ENCODE results near the gene CYP27B1. TPM values are rescaled to one million over a fixed set of nuclear protein-coding genes. Genes with fewer than 3 reads are reported as not detected.

Gene CYP27B1
- total and polyA plus RNA-seq, 10 of the 15 experiments (the other 5 are each of a cell fraction or from before 2014, with no cell fraction given): 0.10 to 2.7 (median 1.1) TPM

- no peak for TF ChIP-seq CUX1 (IDR thresholded peaks at IDR 0.05; ENCODE audit: insufficient replicate concordance, low read depth, low read length)
These were observed 10.2 kb downstream of the CYP27B1 start (continued) for GRCh38 chr12:57756406-57757341.

Data from GM12878 (cell line).